GM18498 (cell line): Measurements from ENCODE around the gene PRSS58.

ENCODE experiments used
- ATAC-seq: cut with Tn5 transposase; IDR thresholded peaks from one replicate; pipeline ENCODE4 v1.9.1; 2021; ENCODE audit warnings: mild to moderate bottlenecking, moderate library complexity; ENCODE audit not compliant: unreplicated experiment

The PRSS58 gene, protein sequence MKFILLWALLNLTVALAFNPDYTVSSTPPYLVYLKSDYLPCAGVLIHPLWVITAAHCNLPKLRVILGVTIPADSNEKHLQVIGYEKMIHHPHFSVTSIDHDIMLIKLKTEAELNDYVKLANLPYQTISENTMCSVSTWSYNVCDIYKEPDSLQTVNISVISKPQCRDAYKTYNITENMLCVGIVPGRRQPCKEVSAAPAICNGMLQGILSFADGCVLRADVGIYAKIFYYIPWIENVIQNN

DNA sequence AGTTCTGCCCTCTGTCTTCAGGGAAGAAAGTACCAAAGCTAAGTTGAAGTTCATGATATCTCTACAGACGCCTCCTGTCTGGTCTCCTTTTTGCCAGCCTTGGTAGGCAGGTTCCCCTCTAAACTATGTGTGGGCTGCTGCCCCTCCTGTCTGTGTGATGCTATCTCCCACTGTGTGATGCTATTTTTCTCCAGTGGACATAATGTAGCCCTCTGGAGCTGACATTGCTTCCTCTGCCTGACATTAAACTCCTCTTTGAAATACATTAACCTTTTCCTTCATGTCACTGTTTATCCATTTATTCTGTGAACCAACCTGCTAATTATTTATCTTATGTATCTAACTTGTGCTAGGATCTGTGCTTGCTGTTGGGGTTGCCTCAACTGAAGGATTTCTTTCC lies at the start of gene PRSS58:
Gene PRSS58, minus strand, starts transcription at position 101 of the 400 bp plus-strand sequence. CDS start 351 bp downstream, outside the sequence.
- ATAC-seq, result no peak

DNA sequence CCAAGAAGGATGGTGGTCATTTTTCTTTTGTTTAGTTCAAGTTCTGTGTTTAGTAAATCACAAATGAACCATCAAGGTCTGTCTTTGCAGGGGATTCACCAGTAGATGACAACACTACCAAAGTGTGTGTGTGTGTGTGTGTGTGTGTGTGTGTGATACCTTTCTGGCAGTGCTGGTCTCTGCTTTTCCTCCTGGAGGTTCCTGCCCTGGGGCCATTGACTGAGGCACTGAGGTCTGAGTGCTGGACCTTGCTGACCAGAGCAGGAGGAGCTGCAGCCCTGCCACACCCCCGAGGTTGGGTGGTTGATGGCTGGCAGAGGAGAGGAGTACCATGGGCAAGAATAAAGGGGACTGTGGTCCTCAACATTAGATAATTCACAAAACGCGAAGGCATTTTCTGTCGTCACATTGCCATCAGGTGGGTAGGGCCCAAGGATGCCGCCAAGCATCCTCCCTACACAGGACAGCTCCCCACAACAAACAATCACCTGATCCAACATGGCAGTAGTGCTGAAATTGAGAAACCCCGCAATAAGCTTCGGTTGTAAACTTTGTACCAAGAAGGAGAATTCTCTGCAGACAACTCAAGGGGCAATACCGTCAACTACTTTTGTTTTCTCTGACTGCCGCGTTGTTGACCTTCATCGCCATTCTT lies 49.5 kb upstream of the PRSS58 start:
- no peak for ATAC-seq

DNA sequence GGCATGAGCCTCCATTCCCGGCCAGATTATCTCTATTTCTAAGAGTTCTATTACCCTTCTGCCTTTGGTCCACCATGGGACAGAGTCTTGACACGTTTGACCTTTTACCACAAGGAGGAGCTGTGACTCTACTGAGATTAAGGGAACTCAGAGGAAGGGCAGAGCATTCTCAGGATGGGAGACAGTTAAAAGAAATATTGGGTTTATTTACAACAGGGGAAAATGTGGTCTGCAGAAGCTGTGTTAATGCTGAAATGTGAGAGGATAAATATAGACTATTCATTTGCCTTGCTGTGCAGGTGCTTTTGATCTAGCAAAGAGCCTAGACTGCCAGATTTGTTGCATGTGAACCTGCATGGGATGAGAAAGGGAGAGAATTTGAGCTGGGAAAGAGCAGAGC lies 45.8 kb upstream of the PRSS58 start:
- ATAC-seq, result peak; percentile 58

DNA sequence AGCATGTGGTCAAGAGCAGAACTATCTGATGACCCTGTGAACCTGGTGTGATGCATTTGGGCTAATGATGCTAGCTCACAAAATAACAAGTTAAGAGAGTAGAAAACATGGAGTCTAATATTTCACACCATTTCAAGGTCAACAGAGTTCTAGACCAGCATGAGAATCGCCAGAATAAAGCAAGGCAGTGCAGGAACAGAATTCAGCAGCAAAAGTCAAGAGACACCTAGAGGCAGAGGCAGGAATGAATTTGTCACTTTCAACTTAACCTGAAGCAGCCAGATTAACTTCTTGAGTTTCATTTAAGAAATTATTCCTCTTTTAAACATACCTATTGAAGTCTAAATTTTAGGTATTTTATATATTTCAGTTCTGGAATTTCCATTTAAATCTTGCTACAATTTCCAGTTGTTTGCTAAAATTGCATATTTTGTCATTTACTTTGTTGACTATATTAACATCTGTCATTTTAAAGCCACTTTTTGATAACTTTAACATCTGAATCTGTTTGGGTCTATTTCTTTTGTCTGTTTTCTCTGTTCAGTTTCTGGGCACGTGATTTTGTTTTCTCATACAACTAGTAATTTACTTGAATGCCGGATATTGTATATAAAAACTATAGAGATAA lies 44.2 kb upstream of the PRSS58 start:
- peak; percentile 62 for ATAC-seq

DNA sequence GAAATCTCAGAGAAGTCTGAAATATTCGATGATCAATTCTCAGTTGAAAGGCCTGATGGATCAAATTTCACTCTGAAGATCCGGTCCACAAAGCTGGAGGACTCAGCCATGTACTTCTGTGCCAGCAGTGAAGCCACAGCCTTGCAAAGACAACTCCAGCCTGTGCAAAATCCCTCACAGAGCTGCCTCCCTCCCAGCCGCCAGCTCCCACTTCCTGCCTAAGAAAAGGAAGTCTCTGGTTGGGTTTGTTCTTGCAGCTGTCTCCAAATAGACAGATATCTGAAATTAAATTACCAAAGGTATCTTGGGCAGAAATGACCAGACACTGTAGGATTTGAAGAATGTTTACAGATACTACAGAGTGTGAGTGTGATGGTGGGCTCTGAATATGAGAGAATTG lies 43.4 kb upstream of the PRSS58 start:
- ATAC-seq, result no peak

DNA sequence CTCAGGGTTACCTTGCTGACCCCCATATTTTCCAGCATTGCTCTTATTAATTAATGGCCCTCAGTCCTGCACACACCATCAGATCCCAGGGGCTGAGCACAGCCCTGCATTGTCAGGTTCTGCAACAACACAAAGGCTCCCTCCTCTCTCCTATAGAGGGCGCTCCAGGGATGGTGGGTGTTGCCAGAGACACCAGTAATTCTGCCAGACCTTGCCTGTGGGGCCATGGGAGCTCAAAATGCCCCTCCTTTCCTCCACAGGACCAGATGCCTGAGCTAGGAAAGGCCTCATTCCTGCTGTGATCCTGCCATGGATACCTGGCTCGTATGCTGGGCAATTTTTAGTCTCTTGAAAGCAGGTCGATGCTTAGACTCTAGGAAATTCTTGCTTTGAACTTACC lies 42.8 kb upstream of the PRSS58 start:
- no peak for ATAC-seq

DNA sequence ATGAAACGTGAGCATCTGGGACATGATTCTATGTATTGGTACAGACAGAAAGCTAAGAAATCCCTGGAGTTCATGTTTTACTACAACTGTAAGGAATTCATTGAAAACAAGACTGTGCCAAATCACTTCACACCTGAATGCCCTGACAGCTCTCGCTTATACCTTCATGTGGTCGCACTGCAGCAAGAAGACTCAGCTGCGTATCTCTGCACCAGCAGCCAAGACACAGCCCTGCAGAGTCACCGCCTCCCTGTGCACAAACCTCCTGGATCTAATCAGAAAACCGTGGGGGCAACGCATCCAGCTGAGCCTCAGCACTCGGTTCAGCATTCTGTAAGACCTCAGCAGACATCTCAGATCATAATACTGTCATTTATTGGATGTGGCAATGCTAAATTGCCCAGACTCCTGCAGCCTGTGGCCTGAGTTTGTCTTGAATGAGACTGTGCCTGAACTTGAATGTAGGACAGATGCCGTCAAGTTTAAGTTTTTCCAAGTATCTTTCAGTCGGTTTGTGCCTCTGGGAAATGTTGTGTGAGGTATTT lies 41.5 kb upstream of the PRSS58 start:
- no peak for ATAC-seq

DNA sequence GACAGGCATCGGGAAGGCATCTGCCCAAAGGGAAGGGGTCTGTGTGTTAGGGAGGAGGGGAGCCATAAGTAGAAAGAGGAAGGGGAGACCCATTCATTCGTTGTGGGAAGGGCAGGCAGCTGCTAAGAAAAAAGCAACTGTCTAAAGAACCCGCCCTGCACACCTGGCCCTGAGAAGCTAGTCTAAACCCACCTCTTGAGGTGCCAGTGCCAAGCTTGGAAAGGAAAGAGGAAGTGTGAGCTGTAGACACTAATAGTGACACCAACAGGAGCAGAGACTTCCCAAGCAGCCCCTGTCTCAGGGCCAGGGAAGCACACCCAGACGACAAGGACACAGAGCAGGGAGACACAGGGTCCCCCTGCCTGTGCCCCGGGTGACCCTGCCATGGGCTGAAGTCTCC lies 40.8 kb upstream of the PRSS58 start:
- ATAC-seq, result no peak

DNA sequence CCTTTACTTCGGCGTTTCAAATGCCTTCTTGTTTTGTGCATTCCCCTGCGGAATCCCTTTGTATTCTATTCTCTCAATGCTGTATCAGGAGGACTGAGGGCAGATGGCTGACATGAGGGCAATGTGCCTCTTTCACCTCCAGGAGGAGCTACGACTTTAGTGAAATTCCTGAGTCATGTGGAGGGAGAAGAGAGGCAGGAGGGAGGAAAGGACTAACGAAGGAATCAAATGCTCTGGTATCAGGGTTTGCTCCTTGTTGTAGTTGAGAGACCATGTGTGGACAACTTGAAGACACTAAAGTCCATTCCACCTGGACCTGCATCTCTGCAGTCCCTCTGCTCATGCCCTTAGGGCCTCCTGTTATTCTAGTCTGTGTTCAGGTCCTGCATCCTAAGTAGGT lies 40.2 kb upstream of the PRSS58 start:
- ATAC-seq, result no peak

DNA sequence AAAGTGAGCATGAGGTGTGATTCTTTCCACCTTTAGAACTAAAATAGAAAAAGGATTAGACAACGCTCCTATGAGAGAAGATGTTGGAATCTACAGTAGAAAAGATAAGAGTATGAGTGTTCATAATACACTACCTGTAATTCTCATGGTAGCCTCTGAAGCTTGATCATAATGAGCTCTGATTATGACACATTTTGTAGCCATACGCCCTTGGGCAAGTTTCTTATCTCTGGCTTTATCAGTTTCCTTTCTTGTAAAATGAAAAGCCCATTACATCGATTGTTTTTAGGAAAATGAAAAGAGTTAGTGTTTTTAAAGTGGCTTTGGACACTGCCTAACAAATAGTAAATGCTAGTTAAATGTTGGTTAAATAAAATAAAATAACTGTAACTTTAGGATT lies 22.4 kb upstream of the PRSS58 start:
- ATAC-seq, result no peak

DNA sequence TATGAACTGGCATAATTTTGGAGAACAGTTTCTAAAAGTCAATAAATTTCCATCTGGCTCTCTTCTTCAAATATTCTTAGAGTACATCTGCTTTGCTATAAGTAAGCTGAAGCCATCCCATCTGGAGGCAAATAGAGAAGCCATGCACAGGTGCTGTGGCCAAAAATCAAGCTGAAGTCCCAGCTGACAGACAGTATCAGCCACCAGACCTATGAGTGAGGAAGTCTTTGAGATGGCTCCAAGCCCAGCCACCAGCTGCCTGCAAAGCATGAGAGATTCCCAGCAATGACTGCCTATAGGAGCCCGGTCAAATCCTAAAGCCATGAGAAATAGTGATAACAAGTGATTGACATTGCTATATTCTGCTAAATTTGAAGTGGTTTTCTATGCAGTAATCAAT lies 21.7 kb upstream of the PRSS58 start:
- ATAC-seq, result no peak

DNA sequence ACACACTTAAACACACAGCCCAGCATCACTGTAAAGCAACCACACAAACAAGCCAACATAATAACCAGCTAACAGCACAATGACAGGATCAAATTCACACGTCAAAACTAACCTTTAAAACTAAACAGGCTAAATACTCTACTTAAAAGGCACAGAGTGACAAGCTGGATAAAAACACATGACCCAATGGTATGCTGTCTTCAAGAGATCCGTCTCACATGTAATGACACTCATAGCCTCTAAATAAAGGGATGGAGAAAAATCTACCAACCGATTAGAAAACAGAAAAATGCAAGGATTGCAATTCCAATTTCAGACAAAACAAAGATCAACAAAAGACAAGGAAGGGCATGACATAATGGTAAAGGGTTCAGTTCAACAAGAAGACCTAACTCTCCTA lies 17.2 kb upstream of the PRSS58 start:
- ATAC-seq, result no peak

DNA sequence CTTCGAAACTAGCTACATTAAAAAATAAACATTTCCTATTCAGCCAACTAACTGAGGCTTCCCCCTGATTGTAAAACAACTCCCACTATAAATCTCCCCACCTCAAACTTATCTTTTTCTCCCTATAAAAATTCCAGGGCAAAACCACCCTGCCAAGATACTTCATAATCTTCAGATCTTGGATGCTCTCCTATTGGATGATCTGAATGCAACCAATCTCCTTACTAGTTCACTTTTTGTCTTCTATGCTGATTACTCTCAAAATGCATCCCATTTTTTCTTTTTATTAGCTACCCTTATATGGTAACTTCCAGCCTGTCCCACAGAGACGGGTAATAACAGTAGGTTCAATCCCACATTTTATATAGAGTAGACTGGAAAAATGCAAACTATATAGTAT lies 15.0 kb upstream of the PRSS58 start:
- ATAC-seq, result no peak

DNA sequence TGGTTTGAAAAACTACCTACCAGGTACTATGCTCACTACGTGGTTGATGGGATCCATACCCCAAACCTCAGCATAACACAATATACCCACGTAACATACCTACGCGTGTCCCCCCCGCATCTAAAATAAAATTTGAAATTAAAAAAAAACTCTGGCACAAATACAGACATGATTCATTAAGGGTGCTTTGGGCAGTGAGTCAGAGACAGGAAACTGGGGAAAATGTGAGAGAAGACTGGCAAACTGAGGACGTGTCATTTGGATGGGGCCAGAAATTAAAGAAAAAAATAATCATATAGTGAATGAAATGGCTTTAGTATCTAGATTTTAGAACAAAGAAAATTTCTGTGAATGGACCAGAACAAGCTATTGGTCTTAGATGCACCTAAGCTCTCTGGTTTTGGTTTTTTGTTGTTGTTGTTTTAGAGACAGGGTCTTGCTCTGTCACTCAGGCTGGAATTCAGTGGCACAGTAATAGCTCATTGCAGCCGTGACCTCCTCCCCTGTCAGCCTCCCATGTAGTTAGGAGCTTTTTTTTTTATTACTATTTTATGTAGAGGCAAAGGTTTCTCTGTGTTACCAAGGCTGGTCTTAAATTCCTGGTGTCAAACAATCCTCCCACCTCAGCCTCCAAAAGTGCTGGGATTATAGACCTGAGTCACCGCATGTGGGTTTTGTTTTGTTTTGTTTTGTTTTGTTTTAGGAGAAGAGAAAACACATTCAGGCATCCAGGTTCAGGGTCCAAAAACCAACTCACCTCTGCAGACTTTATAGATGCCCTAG lies 5.9 kb upstream of the PRSS58 start:
- no peak for ATAC-seq

DNA sequence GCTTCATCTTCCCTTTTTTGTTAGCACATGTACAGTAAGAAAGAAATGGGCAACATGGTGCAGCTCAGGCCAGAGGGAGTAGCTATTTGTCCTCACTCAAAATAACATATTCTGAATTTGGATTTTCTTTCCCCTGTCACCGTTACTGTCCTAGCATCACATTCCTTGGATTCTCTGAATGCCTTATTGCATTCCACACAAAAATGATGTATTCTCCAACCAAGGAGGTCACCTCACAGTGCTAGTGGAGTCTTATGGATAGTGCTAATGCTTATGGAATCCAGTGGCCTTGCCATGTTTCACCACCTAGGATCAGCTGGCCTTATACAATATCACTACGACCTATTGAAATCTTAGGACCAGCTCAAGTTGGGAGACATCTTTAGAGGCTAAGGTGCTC lies 7.2 kb downstream of the PRSS58 start:
- ATAC-seq, result no peak

DNA sequence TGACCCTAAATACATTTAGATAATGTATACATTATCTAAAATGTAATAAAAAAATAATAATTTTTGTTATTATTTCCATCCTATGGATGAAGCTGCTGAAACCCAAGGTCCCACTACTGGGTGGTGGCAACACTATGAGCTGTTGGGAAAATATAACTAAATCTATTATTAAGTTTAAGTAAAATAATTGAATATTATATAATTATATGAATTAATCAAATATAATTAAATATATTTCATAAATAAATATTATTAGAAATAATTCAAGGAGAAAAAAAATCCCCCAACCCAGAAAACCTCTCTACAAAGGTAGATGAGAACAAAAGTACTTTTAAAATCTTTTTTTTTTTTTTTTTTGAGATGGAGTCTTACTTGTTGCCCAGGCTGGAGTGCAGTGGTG lies 7.9 kb downstream of the PRSS58 start:
- no peak for ATAC-seq

DNA sequence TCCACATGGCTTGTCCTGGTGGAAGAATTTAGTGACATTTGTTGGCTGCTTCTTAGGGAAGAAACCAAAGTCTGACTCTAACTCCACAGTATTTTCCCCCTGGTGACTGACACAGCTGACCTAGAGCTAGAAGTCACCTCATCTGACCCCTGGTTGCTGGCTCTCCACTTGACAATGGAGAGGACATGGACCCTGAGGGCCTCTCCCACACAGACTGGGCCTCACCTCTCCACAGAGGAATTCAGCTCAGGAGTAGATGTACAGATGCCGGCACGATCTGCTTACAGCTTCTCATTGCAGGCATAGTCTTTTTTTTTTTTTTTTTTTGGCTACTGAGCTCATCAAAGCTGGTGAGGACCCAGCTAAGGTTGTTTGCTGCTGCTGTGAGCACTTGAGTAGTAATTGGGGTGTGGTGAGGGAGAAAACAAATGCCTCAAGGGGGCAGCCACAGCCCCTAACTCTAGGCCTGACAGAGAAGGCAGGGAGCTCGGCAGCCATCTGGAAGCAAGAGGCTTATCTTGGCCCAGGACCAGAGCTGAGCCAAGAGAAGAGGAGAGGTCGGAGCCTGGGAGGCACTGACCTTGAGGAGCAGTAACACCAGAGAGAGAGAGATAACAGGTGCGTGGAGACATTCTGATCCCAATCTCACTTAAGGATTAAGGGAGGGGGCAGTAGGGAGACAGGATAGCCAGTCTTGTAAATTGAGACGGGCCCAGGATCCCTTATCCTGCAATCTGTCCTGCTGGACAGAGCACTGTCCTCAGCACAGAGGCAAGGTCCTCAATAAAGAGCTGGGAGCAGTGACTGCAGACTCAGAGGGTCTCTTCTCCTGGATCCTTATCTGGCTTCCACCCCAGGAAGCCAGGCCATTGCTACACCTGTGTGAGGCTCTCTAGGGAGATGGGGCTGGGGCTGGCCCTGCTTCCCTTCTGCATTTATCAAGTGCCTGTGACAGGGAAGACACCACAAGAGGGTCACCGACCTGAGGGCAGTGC lies 9.4 kb downstream of the PRSS58 start:
- no peak for ATAC-seq

DNA sequence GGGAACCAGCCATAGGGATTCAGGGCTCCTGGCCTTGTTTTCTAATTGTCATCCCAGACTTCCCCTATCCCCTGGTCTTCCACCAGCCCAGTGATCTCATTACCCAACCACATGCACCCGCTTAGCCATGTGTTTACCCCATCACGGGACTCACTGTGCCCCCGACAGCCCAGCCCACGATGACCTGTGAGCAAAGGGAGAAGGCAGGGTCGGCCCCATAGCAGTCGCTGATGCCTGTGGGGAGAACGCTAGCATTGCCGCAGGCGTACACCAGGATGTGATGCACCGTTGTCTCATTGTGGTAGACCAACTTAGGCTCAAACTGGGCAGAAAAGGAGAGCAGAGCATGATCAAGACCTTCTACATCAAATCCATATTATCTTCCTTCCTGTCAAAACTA lies 14.0 kb downstream of the PRSS58 start:
- ATAC-seq, result no peak

DNA sequence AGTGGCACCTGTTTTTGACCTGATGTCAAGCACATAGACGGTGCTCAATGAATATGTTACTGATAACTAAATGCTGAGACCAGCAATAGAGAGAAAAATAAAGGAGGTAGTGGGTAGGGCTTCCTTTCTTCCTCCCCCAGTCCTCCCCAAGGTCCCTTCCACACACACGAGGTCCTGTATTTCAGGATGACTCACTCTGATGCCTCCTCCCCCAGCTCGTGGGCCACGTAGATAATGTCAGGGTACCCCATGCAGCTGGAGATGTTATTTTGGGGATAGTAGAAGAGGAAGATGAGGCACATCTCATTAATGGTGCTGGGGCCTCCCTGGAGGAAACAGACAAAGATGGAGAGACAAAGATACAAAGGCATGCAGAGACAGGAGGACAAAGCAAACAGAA lies 17.3 kb downstream of the PRSS58 start:
- ATAC-seq, result no peak

DNA sequence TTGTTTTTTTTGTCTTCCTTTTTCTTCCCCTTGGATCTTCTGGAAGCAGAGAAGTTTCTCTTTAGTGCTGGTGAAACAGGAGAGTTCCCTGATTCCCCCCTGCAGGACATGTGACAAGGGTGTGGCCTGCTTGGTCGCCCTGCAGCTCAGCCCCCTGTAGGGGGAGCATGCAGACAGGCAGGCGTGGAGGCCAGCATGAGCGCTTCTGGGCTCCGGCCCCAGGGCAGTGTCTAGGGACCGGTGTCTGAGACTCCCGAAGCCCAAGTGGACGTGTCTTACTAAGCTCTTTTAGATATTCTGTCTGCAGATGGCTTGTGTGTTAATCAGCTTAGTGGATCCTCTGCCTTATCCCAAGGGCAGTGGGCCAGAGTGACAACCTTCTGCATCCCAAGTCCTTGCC lies 26.1 kb downstream of the PRSS58 start:
- ATAC-seq, result no peak
